ENCODE data around the gene FBXL13.

The FBXL13 gene

GRCh38 chr7:103074519-103075336, at the start of gene FBXL13, which contains the start of gene ARMC10:
Gene FBXL13, minus strand, starts transcription at chr7:103074796.
Gene ARMC10, plus strand, starts transcription at chr7:103075140. Its CDS starts 133 bp downstream, at chr7:103075273.
- H3K4me3 ChIP-seq (ENCODE audit: low read depth in 1 of 2, low read length in 1 of 2) = peak within 1 kb of the TSS; percentile 77 to 86
- peak within 1 kb of the TSS; percentile 82 for H3K27ac ChIP-seq
- H3K9me3 ChIP-seq = no peaks in the 10 kb centered on the region
- peak; percentile 93 for TF ChIP-seq CTCF (IDR thresholded peaks at IDR 0.05)
- H3K27me3 ChIP-seq = no peaks in the 10 kb centered on the region
- peaks cover 42 to 43% of the 10 kb centered on the region in 2 experiments for H3K4me1 ChIP-seq (ENCODE audit: control insufficient read depth in 1 of 2, insufficient read depth in 1 of 2, low read depth in 1 of 2, low read length in 1 of 2)
- no peaks in the 10 kb centered on the region for H3K36me3 ChIP-seq

- no peaks in the 10 kb centered on the region for H3K27me3 ChIP-seq
- H3K4me1 ChIP-seq (ENCODE audit: control insufficient read depth in 1 of 2, insufficient read depth in 1 of 2, low read depth in 1 of 2, low read length in 1 of 2) = no peaks in the 10 kb centered on the region
- no peak for TF ChIP-seq CTCF (IDR thresholded peaks at IDR 0.05)
- no peak overlapping the region for H3K27ac ChIP-seq
- H3K4me3 ChIP-seq (ENCODE audit: low read depth in 1 of 2, low read length in 1 of 2) = no peak overlapping the region
- H3K9me3 ChIP-seq = no peaks in the 10 kb centered on the region
- H3K36me3 ChIP-seq = peaks cover 20% of the 10 kb centered on the region
Observed at GRCh38 chr7:103123529-103123928, 48.9 kb upstream of the FBXL13 start.

- Histone ChIP-seq H3K36me3 (peaks cover 11% of the 10 kb centered on the region), H3K27ac (no peak overlapping the region), H3K4me1 (ENCODE audit: control insufficient read depth in 1 of 2, insufficient read depth in 1 of 2, low read depth in 1 of 2, low read length in 1 of 2) (no peaks in the 10 kb centered on the region), H3K9me3 (no peaks in the 10 kb centered on the region), H3K27me3 (no peaks in the 10 kb centered on the region), H3K4me3 (ENCODE audit: low read depth in 1 of 2, low read length in 1 of 2) (no peak overlapping the region)
- no peak for TF ChIP-seq CTCF (IDR thresholded peaks at IDR 0.05)
Observed at GRCh38 chr7:103121641-103122040, 47.0 kb upstream of the FBXL13 start.

GRCh38 chr7:103120362-103120761, 45.8 kb upstream of the FBXL13 start:
- no peak overlapping the region for H3K27ac ChIP-seq
- no peak overlapping the region for H3K4me3 ChIP-seq (ENCODE audit: low read depth in 1 of 2, low read length in 1 of 2)
- no peaks in the 10 kb centered on the region for H3K27me3 ChIP-seq
- no peaks in the 10 kb centered on the region for H3K4me1 ChIP-seq (ENCODE audit: control insufficient read depth in 1 of 2, insufficient read depth in 1 of 2, low read depth in 1 of 2, low read length in 1 of 2)
- TF ChIP-seq CTCF (IDR thresholded peaks at IDR 0.05) = no peak
- no peaks in the 10 kb centered on the region for H3K9me3 ChIP-seq
- peaks cover 11% of the 10 kb centered on the region for H3K36me3 ChIP-seq

GRCh38 chr7:103119791-103120291, 45.2 kb upstream of the FBXL13 start:
- Histone ChIP-seq H3K4me1 (ENCODE audit: control insufficient read depth in 1 of 2, insufficient read depth in 1 of 2, low read depth in 1 of 2, low read length in 1 of 2) (no peaks in the 10 kb centered on the region), H3K36me3 (peaks cover 11% of the 10 kb centered on the region), H3K27ac (no peak overlapping the region), H3K9me3 (no peaks in the 10 kb centered on the region), H3K27me3 (no peaks in the 10 kb centered on the region), H3K4me3 (ENCODE audit: low read depth in 1 of 2, low read length in 1 of 2) (no peak overlapping the region)
- TF ChIP-seq CTCF (IDR thresholded peaks at IDR 0.05) = no peak
